ENCODE data around the gene CST7.
"Not testable (repeated sequence)": the region's sequence is repeated elsewhere in the genome, so short reads cannot be mapped to it uniquely, and the experiment has no call there.

Gene CST7

DNA sequence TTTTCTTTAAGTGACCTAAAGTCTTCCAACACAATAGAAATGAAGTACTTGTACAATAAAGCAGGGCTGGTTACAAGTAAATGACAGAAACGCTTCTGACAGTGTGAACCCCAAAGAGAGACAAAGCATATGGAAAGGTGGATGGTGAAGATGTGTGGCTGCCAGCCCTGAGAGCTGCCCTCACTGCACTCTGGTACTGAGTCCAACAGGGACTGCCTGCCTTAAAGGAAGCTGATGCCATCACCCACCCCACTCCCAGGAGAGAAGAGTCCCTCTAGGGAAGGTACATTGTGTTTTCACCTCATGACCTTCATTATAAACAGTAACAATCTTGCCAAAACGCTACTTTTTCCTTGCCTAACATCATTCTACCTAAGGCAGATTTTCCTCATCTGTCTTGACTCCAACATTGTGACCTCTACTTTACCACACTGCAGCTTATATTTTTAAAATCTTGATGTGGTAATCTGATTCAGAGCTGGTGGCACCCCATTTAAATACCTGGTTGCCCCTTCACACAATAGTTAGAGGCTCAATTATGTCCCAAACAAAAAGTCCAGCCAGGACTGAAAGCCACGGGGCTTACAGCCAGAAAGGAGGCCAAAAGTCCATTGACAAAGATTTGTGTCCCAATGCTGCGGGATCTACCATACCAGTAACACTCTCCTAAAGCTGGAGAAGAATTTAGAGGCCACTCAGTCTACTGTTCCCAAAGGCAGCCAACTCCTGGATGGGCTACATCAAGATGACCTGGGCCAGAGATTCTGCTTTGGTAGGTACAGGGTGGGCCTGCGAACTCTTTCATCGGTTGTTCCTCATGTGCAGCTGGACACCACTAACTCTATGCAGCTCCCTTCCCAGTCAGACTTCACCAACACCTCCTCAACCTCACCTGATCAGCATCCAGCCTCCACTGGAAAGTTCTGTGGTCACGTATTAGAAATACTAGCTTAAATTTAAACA is 39.1 kb downstream of the CST7 start:
- no peak for DNase-seq

DNA sequence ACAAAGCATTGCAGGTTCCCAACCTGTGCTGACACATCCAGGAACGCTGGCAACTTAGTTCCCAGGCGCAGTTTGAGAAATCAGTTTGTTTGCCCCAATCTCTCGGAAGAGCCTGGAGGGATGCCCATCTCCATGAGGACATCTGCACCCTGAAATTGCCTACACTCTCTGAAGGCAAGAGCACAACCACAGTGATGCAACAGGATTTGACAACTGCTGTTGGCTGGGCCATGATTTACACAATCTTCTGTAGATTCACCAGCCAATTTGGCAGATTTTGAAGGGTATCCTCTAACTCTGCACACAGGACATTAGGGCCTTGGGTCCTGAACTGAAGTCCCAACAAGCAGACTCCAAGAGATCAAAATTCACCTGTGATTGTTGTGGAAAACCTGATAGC is 40.1 kb downstream of the CST7 start:
- DNase-seq, result no peak

DNA sequence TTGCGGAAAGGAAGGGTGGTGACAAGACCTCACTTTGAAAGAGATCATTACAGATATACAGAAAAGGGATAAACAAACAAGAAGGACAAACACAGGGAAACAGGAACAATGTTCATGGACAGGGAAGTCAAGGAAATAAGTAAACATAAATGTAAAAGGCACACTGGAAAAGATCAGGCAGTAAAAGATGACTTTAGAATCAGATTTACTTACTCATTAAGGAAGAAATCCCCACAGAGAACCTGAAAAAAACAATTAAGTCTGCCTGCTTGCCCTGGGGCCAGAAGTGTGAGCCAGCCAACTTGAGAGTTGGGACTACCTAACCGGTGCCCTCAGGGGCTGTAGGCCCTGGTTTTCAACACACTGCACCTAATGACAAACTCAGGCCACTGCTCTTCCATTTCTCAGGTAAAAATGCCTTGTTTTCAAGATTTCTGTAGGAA is 41.8 kb downstream of the CST7 start:
- no peak for DNase-seq

DNA sequence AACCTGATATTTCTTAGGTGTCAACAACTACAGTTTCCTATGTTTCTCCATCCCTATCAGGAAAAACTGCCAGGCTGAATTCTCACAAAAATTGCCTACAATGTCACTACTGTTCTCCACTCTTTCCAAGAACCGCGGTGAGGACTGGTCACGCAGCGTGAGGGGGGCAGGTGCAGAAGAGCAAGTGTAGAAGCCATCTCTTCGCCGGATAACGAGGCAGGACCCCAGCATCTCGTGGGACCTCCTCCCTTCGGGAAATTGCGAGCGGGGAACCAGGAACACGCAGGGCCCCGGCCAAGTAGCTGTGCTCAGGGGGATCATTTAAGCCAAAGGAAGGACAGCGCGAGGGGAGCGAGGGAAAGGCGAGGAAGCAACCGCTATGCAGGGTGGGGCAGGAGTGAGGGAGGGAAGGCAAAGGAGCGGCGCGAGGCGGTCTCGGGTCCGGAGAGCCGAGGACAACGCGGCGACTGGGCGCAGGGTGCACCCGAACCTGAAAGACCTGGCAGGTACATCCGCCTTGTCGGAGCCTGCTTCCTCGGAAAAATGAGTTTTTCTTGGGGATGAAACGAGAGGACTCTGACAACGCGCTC is 42.9 kb downstream of the CST7 start:
- peak; percentile 27 for DNase-seq

DNA sequence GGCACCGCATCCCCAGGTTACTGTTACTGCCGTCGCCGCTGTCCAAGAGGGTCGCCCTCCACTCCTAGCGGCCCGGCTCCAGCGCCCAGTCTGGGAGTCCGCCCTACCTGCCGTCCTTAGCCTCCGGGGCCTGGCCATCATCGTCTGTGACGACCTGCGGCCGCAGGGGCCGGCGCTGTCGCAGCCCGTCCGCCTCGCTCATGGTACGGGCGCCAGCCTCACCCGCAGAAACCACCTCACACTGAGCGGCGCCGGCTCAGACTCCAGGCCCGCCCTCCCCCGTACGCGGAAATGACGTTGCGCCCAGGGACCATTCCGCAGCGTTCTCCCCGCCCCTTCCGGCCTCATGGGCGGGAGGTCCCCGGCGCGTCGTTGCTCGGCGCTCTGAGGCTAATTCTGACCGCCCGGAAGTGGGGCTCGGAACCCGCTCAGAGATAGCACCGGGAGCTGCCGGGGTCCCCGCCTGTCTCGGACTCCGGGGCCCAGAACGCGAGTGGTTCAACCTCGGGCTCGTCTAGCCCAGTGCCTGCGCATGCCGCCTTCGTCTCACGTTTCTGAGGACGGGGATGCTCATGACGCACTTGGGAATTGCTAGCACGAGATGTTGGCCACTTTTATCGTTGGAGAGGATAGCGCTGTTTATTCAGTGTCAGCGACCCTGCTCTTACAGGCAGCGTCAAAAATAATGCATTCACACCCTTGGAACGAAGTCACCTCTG is 43.6 kb downstream of the CST7 start, which contains the start of gene APMAP:
TSS of gene APMAP (minus strand) at position 265 of the 719 bp plus-strand sequence. CDS start at position 202, 63 bp downstream.
- peak; percentile 97 for DNase-seq

DNA sequence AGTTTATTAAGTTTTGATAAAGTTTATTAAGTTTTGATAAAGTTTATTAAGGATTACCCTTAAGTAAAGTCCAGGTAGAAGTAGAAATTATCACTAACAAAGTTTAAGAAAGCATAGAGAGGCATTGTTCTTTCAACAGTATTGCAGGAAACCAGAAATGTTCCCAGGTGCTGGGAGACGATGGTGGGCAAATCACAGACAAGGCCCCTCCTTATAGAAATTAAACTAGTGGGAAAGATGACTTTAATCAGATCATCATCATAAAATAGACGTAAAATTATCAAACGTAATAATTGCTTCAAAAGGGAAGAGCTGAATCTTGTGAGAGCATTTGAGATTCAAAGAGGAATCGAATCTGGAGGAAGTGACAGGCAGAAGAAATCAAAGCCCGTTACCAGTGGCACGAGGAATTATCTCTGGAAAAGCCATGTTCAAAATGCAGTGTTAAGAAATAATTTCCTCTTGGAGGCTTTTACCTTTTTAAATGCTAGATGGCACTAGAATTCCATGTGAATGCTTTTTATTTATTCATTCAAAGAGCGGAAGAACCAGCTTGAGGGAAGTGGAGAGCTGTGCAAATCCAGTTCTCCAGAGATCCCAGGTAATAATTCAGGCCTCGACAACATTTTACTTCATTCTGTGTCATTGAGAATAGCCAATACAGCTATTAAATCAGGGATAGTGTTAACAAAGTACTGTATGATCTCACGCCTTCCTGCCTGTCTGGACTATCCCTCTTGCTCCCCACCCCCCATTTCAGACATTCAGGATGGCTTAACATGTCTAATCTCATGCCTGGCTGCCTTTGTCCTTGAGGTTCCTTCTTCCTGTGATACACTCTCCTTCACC is 44.5 kb downstream of the CST7 start:
- DNase-seq, result no peak

DNA sequence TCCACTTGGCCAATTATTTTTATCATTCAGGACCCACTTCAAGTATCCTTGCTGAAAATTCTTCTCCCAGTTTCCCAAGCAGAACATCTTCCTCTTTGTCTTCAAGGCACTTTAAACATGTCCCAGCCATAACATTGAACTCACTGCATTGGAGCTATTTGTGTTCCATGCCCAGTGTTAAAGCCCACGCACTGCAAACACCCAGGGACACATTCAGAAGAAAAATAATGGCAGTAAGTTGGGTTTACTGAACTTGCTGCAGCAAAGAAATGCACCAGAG is 45.1 kb downstream of the CST7 start:
- DNase-seq, result no peak

DNA sequence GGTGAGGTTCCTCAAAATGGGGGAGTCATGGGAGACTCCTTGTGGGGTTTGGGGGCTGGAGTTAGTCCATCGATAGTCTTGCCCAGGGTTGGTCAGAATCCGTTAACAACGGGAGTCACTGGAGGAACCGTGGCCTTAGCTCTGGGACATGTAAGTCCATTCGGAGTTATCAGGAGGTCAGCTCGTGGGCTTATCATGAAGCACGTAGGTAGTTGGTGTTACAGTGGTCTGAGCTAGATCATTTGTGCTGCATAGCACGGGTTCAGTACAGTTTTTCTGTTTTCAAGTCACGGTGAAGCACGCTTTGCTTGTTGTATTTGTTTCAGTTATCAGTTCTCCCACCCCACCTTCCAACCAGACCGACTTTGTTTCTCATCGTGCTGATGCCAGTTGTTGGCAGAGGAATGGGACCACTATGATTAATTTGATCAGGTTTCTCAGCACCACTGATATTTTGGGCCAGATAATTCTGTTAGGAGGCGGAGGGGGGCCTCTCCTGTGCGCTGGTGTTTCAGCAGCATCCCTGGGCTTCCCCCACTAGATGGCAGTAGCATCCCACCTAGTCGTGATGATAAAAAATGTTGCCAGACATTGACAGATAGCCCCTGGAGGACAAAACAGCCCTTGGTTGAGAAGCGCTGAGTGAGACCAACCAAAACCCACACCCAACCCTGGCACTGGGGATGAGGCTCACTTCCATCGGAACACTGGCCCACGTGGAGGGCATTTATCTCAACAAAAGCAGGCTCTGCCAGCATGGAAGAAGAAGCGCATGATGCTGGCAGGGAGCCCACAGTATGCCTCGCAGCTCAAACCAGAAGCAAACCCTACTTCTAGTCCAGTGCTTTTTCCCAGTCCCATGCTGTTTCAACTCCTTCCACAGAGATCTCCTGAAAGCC is 45.6 kb downstream of the CST7 start:
- peak; percentile 87 for DNase-seq

DNA sequence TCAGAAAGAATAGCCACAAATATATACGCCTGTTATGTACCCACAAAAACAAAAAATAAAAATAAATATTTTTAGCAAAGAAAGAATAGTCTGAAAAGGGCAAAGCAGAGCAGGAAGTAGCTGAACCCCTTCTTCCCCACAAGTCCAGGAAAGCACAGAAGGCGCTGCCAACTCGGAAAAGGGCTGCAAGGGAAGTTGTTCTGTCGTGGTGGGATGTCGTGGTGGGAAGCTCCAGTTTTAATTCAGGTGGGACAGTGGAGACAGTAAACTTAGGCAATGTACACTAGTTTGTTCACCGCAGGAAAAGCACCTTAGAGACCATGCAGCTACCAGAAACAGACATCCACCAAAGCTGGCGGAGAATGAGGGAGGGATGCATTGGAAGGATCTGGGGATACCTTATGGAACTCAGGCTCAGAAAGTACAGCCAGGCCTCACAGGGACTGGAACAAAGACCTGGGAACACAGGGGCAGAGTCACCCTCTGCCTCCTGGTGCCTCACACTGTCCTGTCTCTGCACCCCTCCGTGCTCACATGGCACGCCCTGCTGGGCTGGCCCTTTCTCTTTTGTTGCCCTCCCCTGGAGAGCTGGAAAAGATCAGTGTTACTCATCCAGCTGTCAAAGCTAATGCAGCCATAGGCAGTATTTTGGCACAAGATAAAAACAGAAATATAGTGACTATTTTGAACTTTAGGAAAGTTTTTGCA is 46.8 kb downstream of the CST7 start:
- DNase-seq, result no peak

DNA sequence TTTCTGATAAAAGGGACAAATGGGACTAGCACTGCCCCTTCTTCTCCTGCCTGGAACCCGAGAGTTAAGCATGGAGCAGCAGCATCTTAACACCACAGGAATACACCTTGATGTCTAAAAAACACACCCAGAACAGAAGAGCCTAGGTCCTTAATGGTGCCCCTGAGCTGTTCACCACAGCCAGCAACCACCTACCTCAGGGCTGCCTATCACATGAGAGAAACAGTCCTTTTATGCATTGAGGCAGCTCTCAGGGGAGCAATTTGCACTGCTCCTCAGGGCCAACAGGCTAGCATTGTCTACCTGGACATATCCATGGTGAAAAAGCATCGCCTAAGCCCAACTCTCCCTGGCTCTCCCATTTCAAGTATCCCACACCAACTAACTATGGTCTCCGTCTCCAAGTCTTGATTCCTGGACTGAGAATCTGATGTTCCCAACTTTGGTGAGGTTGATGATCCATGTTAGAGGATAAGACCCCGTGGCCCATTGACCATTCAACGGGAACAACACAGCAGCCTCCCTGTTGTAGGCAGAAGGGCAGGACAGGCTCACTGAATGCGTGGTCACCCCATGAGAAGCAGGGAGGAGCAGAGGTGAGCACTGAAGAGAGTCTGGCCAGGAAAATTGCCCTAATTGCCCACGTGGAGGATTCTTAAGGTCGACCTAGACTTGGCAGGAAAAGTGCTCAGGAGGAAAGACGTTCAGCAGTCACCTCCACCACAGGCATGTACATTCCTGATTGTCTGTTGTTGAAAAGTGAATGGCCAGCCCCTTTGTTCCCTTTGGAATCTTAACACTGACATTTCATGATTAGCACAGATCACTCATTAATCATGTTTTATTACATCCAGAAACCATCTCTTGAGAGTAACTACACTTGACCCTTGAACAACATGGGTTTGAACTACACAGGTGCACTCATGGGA is 47.6 kb downstream of the CST7 start:
- no peak for DNase-seq

DNA sequence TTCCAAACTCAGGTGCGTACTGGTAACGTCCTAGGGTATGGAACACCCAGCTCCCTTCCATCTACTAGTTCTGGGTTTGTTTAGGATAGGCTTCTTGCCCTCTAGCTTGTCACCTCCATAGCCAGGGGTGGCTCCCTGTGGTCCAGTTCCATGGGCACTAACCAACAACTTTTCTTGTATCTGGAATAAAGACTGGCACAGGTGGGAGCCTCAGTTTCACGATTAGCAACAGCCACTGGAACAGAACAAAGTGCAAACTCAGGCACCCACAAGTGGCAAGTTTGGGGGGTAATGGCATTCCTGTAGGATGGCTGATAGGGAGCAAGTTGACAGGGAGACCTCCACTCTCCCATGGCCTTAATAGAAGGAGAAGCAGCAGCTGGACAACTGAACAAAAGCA is 49.1 kb downstream of the CST7 start:
- DNase-seq, result no peak

DNA sequence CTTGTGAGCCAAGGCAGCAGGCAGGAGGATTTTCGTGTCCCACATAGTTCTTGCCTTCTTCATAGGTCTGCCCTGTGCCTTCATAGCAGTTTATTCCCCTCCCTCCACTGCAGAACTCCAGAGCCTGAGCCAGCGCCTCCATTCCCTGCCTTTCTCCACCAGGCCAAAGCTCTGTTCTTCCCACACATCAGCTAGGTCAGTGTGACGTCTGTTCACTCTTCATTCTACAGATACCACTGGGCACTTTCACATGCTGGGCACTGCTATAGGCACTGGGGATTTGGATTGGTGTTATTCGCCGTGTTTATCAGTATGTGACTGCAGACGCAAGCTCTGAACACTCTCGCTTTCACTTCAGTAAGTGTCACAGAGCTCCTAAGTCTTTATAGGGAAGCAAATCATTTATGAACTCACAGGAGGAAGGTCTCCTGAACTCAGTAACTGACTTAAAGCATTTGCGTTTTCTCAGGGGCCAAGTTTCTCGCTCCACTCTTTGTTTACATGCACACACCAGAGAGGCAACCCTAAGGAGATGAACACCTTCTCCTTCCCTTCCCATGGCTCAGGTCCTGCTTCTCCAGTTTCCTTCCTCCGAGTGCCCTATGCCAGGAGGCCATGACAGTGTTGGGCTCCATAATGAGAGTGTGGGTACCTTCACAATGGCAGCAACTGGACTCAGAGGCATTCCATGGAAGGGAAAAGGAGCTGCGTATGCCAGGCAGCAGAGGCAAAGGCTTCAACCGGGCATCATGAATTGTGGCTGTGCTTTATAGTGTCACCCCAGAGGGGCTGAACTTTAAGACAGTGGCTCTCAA is 49.8 kb downstream of the CST7 start:
- DNase-seq, result no peak

DNA sequence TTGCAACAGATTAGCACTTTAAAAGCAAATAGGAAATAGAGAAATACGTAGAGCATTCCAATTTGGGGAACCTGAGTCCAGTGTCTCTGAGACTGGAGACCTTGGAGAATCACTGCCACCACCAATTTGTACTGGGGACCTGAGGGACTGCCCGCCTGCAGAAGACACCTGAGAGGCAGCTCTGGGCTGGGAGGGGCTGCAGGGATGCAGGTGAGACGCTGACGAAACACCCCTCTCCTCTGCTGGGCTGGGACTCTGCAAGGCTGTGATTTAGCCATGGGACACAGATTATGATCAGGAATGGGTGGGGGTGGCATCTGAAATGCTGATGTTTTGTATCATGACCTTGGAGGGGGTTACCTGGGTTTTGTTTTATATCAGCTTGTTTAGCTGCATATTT is 50.5 kb downstream of the CST7 start:
- no peak for DNase-seq

DNA sequence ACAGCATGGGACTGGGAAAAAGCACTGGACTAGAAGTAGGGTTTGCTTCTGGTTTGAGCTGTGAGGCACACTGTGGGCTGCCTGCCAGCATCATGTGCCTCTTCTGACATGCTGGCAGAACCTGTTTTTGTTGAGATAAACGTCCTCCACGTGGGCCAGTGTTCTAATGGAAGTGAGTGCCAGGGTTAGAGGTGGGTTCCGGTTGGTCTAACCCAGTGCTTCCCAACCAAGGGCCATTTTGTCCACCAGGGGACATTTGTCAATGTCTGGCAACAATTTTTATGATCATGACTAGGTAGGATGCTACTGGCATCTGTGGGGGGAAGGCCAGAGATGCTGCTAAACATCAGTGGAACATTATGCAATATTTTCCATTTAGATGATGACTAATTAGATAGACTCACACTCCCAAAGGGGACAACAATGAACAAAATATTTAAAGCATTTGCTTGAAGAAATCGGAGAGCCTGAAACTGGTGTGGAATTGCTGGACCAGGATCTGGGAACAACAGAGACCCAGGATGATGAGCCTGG is 51.3 kb downstream of the CST7 start:
- DNase-seq, result no peak

DNA sequence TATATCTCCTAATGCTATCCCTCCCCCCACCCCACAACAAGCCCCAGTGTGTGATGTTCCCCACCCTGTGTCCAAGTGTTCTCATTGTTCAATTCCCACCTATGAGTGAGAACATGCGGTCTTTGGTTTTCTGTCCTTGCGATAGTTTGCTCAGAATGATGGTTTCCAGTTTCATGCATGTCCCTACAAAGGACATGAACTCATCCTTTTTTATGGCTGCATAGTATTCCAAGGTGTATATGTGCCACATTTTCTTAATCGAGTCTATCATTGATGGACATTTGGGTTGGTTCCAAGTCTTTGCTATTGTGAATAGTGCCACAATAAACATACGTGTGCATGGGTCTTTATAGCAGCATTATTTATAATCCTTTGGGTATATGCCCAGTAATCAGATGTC is 52.3 kb downstream of the CST7 start:
- DNase-seq, result not testable (repeated sequence)

DNA sequence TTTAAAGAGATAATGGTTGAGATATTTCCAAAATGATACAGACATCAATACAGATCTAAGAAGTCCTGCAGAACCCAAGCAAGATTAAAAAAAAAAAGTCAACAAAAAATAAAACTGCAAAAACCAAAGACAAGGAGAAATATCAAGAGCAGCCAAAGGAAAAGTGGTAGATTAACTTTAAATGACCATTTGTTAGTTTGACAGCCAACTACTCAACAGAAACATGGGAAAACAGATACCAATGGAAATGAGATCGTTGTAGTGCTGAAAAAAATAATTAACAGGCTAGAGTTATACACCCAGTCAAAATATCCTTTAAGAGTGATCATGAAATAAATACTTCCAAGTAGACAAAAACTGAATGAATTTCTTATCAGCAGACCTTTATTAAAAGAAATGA is 53.9 kb downstream of the CST7 start:
- no peak for DNase-seq

DNA sequence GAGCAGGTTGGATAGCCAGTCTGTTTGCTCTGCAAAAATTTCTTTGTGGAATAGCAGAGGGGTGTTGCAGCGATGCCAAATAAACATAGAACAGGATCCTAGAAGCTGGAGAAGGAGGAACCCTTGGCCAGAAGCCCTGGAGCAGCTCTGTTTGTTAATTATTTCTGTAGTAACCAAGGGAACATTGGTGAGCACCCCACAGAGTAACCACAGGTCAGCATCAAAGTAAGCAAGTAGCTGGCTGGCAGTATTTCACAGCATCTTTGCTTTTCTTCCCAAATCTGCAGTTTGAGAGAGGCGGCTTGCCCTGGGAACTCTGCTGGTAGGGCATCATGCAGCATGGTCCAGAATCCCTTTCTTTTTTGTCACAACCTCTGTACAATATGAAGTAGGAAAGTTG is 56.2 kb downstream of the CST7 start:
- DNase-seq, result no peak

DNA sequence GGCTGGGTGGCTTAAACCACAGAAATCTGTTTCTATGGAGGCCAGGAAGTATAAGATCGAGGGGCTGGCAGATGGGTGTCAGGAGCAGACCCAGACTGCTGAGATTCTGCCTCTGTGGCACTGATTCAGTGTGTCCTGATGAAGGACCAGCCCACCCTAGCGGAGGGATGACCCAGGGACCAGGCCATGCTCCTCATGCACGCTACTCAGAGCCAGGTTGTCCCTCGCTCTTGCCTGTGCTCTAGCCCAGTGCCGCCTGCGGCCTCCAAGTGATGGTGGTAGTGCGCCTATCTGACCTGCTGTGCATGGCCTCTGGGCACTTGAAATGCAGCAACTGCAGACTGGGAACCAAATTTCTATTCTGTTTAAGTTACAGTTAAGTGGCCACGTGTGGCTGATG is 56.6 kb downstream of the CST7 start:
- DNase-seq, result no peak

All from activated CD4-positive, alpha-beta T cell treated with anti-CD3 and anti-CD28 coated beads for 48 hours (primary cell).